ENCODE results near the gene OLIG3.

OLIG3 gene

GRCh38 chr6:137493218-137494038 is 766 bp downstream of the OLIG3 start:
- Histone ChIP-seq H3K4me1 (ENCODE audit: control insufficient read depth, insufficient read depth, low read length) (peaks cover 18% of the 10 kb centered on the region), H3K9me3 (ENCODE audit: control insufficient read depth, low read length) (no peaks in the 10 kb centered on the region), H3K27me3 (ENCODE audit: control insufficient read depth, insufficient read depth, low read length) (peaks cover 97% of the 10 kb centered on the region), H3K9ac (ENCODE audit: low read length) (no peak overlapping the region), H3K4me3 (ENCODE audit: low read length) (no peak overlapping the region), H3K36me3 (ENCODE audit: control insufficient read depth, insufficient read depth, low read length) (no peaks in the 10 kb centered on the region)

- Histone ChIP-seq H3K4me3 (ENCODE audit: low read length) (no peak overlapping the region), H3K36me3 (ENCODE audit: control insufficient read depth, insufficient read depth, low read length) (no peaks in the 10 kb centered on the region), H3K9me3 (ENCODE audit: control insufficient read depth, low read length) (no peaks in the 10 kb centered on the region), H3K4me1 (ENCODE audit: control insufficient read depth, insufficient read depth, low read length) (peaks cover 18% of the 10 kb centered on the region), H3K9ac (ENCODE audit: low read length) (no peak overlapping the region), H3K27me3 (ENCODE audit: control insufficient read depth, insufficient read depth, low read length) (peaks cover 97% of the 10 kb centered on the region)
Measured at GRCh38 chr6:137492289-137493217, 1.6 kb downstream of the OLIG3 start.

GRCh38 chr6:137491478-137491877 is 2.7 kb downstream of the OLIG3 start:
- Histone ChIP-seq H3K27me3 (ENCODE audit: control insufficient read depth, insufficient read depth, low read length) (peaks cover 97% of the 10 kb centered on the region), H3K9me3 (ENCODE audit: control insufficient read depth, low read length) (no peaks in the 10 kb centered on the region), H3K36me3 (ENCODE audit: control insufficient read depth, insufficient read depth, low read length) (no peaks in the 10 kb centered on the region), H3K9ac (ENCODE audit: low read length) (no peak overlapping the region), H3K4me1 (ENCODE audit: control insufficient read depth, insufficient read depth, low read length) (peaks cover 10% of the 10 kb centered on the region), H3K4me3 (ENCODE audit: low read length) (no peak overlapping the region)

GRCh38 chr6:137490961-137491360 is 3.2 kb downstream of the OLIG3 start:
- H3K9ac ChIP-seq (ENCODE audit: low read length), result no peak overlapping the region
- peaks cover 10% of the 10 kb centered on the region for H3K4me1 ChIP-seq (ENCODE audit: control insufficient read depth, insufficient read depth, low read length)
- peaks cover 97% of the 10 kb centered on the region for H3K27me3 ChIP-seq (ENCODE audit: control insufficient read depth, insufficient read depth, low read length)
- H3K36me3 ChIP-seq (ENCODE audit: control insufficient read depth, insufficient read depth, low read length), result no peaks in the 10 kb centered on the region
- H3K9me3 ChIP-seq (ENCODE audit: control insufficient read depth, low read length), result no peaks in the 10 kb centered on the region
- no peak overlapping the region for H3K4me3 ChIP-seq (ENCODE audit: low read length)

- H3K4me3 ChIP-seq (ENCODE audit: low read length), result no peak overlapping the region
- H3K27me3 ChIP-seq (ENCODE audit: control insufficient read depth, insufficient read depth, low read length), result peaks cover 98% of the 10 kb centered on the region
- H3K9ac ChIP-seq (ENCODE audit: low read length), result no peak overlapping the region
- peaks cover 10% of the 10 kb centered on the region for H3K4me1 ChIP-seq (ENCODE audit: control insufficient read depth, insufficient read depth, low read length)
- no peaks in the 10 kb centered on the region for H3K36me3 ChIP-seq (ENCODE audit: control insufficient read depth, insufficient read depth, low read length)
- no peaks in the 10 kb centered on the region for H3K9me3 ChIP-seq (ENCODE audit: control insufficient read depth, low read length)
Measured at GRCh38 chr6:137490006-137490905, 3.9 kb downstream of the OLIG3 start.

- Histone ChIP-seq H3K9ac (ENCODE audit: low read length) (no peak overlapping the region), H3K9me3 (ENCODE audit: control insufficient read depth, low read length) (no peaks in the 10 kb centered on the region), H3K27me3 (ENCODE audit: control insufficient read depth, insufficient read depth, low read length) (peaks cover 94% of the 10 kb centered on the region), H3K4me1 (ENCODE audit: control insufficient read depth, insufficient read depth, low read length) (peaks cover 10% of the 10 kb centered on the region), H3K4me3 (ENCODE audit: low read length) (no peak overlapping the region), H3K36me3 (ENCODE audit: control insufficient read depth, insufficient read depth, low read length) (no peaks in the 10 kb centered on the region)
Measured at GRCh38 chr6:137489046-137490005, 4.9 kb downstream of the OLIG3 start.

GRCh38 chr6:137488150-137489045 is 5.8 kb downstream of the OLIG3 start:
- Histone ChIP-seq H3K9me3 (ENCODE audit: control insufficient read depth, low read length) (no peaks in the 10 kb centered on the region), H3K27me3 (ENCODE audit: control insufficient read depth, insufficient read depth, low read length) (peaks cover 91% of the 10 kb centered on the region), H3K4me3 (ENCODE audit: low read length) (no peak overlapping the region)

GRCh38 chr6:137487869-137488149 is 6.4 kb downstream of the OLIG3 start:
- no peak overlapping the region for H3K4me3 ChIP-seq (ENCODE audit: low read length)
- H3K27me3 ChIP-seq (ENCODE audit: control insufficient read depth, insufficient read depth, low read length), result peaks cover 90% of the 10 kb centered on the region
- no peaks in the 10 kb centered on the region for H3K36me3 ChIP-seq (ENCODE audit: control insufficient read depth, insufficient read depth, low read length)
- no peak overlapping the region for H3K9ac ChIP-seq (ENCODE audit: low read length)
- no peaks in the 10 kb centered on the region for H3K9me3 ChIP-seq (ENCODE audit: control insufficient read depth, low read length)
- peaks cover 7% of the 10 kb centered on the region for H3K4me1 ChIP-seq (ENCODE audit: control insufficient read depth, insufficient read depth, low read length)

More at GRCh38 chr6:137488150-137489045, 5.8 kb downstream of the OLIG3 start:
- Histone ChIP-seq H3K36me3 (ENCODE audit: control insufficient read depth, insufficient read depth, low read length) (no peaks in the 10 kb centered on the region), H3K9ac (ENCODE audit: low read length) (no peak overlapping the region), H3K4me1 (ENCODE audit: control insufficient read depth, insufficient read depth, low read length) (peaks cover 8% of the 10 kb centered on the region)

GRCh38 chr6:137487181-137487868 is 6.9 kb downstream of the OLIG3 start:
- Histone ChIP-seq H3K4me3 (ENCODE audit: low read length) (no peak overlapping the region), H3K36me3 (ENCODE audit: control insufficient read depth, insufficient read depth, low read length) (no peaks in the 10 kb centered on the region), H3K4me1 (ENCODE audit: control insufficient read depth, insufficient read depth, low read length) (peaks cover 7% of the 10 kb centered on the region), H3K27me3 (ENCODE audit: control insufficient read depth, insufficient read depth, low read length) (peaks cover 87% of the 10 kb centered on the region), H3K9me3 (ENCODE audit: control insufficient read depth, low read length) (no peaks in the 10 kb centered on the region), H3K9ac (ENCODE audit: low read length) (no peak overlapping the region)

GRCh38 chr6:137486416-137486815 is 7.8 kb downstream of the OLIG3 start:
- Histone ChIP-seq H3K36me3 (ENCODE audit: control insufficient read depth, insufficient read depth, low read length) (no peaks in the 10 kb centered on the region), H3K27me3 (ENCODE audit: control insufficient read depth, insufficient read depth, low read length) (peaks cover 79% of the 10 kb centered on the region), H3K4me3 (ENCODE audit: low read length) (no peak overlapping the region), H3K9ac (ENCODE audit: low read length) (no peak overlapping the region), H3K9me3 (ENCODE audit: control insufficient read depth, low read length) (no peaks in the 10 kb centered on the region), H3K4me1 (ENCODE audit: control insufficient read depth, insufficient read depth, low read length) (peaks cover 7% of the 10 kb centered on the region)

All from mucosa of stomach (tissue), 1 donor.